Activated CD4-positive, alpha-beta T cell treated with anti-CD3 and anti-CD28 coated beads for 48 hours (primary cell): ENCODE measurements around the gene SLC13A3.

Experiments used
- DNase-seq: peaks from one replicate; pipeline ENCODE4 v3.0.0-alpha.2; 2020

The SLC13A3 gene

DNA sequence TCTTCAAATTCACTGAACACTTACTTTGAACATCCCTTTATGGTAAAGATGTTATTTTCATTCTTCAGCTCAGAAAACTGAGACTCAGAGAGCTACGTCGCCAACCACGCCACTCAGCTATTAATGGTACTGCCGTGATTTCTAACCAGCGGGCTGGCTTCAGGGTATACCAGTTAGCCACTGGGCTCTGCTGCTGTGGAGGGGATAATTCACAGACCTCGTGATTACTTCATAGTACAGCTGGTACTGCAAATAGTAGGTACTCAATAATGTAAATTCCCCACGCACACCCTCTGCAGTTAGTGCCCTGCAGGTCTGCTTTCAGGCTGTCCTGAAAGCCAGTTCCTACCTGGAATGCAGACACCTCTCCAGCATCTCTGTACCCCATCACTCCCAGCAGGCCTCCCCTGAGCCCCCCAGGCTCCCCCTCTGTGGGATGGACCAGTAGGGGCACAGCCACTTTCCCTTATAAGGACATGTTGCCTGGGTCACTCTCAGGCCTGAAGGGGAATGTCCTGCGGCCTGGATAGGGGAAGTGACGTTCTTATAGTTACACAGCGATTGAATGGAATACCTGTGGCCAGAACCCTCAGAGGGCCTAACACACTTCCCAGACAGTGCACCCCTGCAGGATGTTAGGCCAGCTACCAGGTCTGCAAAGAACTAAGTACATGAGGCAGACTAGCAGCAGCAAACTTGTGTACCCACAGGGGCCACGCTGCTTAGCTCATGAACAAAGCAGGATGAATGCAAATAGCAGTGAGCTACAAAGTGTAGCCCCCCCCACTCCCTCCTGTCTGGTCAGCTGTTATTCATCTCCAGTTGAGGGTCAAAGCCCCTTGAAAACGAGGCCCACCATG lies 99.5 kb downstream of the SLC13A3 start:
- DNase-seq = no peak

DNA sequence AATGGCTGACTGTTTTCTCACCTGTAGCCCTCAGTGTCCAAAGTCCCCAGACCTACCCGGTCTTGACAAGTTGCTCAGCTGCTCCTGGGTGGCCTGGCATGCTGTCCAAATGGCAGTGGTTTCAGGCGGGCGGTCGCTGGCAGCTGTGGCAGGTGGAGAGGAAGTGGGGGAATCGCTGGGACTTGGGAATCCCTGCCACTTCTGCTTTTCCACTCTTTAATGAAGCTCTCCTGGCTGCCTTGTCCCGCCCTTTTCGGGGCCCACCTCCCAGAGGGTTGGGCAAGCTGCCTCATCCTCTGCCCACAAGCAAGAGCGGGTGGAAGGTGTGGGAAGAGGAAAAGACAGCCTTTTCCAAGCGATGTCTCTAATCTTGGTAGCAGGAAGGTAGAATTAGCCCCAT lies 100.8 kb downstream of the SLC13A3 start, which contains the start of gene OCSTAMP:
Gene OCSTAMP (minus strand): TSS at position 194 of the 400 bp plus-strand sequence. CDS start 94 bp downstream, at position 100.
- no peak for DNase-seq

DNA sequence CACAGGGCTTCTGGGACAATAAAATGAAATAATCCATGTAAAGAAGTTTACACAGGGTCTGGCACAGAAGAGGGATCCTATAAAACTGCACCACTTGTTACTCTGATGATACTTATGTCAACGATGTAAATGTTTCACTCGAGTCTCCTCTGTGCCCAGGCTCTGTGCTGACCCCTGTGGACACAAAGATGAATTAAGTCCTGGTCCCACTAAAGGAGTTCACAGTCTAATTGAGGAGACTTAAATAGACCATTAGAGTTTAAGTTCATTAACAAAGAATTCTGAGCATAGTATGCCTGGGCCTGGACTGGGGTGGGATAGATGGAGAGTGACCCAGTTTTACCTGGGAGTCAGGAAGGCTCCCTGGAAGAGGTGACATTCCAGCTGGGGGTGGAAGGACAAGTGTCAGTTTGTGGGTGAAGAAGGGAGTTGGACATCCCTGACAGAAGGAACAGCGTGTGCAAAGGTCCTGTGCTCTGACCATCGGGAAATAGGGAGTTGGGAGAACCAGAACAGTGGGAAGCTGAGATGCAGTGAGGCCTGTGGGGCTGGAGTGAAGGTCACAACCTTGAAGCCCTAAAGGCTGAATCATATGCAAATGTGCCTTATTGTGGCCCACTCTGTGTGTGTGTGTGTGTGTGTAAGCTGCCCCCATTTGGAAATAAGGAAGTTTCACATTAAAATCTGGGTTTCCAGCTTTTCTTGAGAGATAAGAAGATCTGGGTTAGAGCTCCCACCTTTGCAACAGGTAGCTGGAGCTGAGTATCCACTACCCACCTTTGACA lies 101.9 kb downstream of the SLC13A3 start:
- DNase-seq = no peak

DNA sequence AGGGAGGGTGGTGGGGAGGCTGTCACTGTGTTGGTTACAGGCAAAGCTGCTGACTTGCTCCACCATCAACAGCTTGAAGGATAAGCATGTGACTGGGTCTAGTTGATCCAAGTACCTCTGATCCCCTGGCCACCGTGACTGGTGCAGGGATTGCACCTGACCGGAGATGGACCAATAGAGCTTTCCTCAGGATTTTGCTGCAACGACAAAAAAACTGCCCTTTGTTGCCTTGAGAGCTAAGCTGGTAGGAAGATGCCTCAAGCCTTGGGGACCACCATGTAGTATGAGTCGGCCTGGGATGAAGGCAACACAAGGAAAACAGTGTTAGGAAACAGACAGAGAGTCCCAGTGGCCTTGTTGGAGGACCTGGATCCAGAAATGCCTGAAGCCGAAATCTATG lies 102.6 kb downstream of the SLC13A3 start:
- DNase-seq = no peak

- DNase-seq = no peak
These were observed 103.3 kb downstream of the SLC13A3 start for GRCh38 chr20:46547995-46548394.

- no peak for DNase-seq
These were observed 104.3 kb downstream of the SLC13A3 start for GRCh38 chr20:46546936-46547335.

- no peak for DNase-seq
These were observed 105.0 kb downstream of the SLC13A3 start for GRCh38 chr20:46546298-46546697.

GRCh38 chr20:46545827-46546138 lies 105.5 kb downstream of the SLC13A3 start:
- no peak for DNase-seq

- peak; percentile 67 for DNase-seq
These were observed 106.0 kb downstream of the SLC13A3 start for GRCh38 chr20:46545077-46545826.

DNA sequence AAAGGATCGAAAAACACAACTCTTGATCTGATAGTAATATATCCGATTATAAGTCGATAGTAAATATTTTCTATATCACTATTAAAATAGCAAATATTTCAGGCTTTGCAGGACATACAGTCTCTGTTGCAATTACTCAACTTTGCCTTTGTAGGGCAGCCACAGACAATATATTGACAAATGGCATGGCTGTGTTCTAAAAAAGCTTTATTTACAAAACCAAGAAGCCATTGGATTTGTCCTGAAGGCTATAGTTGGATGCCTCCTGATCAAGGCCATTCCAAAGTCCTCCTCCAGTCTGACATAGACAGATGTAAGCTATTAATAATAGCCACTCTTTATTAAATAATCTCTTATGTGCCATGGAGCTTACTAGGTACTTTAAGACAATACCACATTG lies 106.7 kb downstream of the SLC13A3 start:
- no peak for DNase-seq

GRCh38 chr20:46543959-46544358 lies 107.3 kb downstream of the SLC13A3 start:
- DNase-seq = no peak

DNA sequence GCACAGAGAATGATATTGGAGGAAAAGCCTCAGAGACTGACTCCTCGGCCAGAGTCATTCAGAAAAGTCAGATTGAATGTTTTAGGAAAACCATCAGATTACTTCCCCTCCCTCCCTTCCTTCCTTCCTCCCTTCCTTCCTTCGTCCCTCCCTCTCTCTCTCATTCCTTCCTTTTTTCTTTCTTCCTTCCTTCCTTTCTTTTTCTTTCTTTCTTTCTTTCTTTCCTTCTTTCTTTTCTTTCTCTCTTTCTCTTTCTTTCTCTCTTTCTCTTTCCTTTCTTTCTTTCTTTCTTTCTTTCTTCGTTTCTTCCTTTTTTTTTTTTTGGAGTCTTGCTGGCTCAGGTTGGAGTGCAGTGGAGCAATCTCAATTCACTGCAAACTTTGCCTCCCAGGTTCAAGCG lies 108.2 kb downstream of the SLC13A3 start:
- DNase-seq = no peak

GRCh38 chr20:46541229-46541935 lies 109.9 kb downstream of the SLC13A3 start:
- DNase-seq = no peak

- no peak for DNase-seq
These were observed 112.1 kb downstream of the SLC13A3 start for GRCh38 chr20:46539113-46539512.

GRCh38 chr20:46530640-46531039 lies 120.6 kb downstream of the SLC13A3 start:
- no peak for DNase-seq

GRCh38 chr20:46523696-46524328 lies 127.4 kb downstream of the SLC13A3 start:
- peak; percentile 14 for DNase-seq

DNA sequence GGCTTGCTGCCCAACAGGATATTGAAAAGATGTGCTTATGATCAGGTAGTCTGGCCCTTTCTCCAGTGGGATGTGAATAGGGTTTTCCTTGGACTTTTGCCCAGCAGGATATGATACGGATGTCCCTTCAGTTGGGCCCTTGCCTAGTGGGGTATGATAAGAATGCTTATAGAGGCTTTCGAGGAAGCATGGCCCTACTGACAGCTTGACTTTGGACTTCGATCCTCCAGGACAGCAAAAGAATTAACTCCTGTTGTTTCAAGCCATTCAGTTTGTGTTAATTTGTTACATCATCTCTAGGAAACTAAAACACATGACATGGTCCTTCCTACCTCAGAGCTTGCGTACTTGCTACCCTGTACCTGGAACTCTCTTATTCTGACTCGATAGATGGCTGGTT lies 128.2 kb downstream of the SLC13A3 start:
- no peak for DNase-seq

- peak; percentile 67 for DNase-seq
These were observed 130.2 kb downstream of the SLC13A3 start for GRCh38 chr20:46520976-46521579.

DNA sequence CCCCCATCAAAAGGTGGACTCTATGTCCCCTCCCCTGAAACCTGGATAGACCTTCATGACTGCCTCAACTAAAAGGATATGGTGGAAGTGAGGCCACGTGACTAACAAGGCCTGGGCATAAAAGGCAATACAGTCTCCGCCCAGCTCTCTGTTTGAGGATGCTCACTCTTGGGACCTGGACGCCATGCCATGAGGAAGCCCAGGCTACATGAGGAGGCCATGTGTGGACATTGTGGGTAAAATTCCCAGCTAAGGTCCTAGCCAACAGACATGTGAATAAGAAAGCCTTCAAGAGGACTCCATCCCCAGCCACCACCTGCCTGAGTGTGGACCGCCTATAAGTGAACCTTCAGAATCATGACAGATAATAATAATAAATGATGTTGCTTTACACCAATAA lies 130.7 kb downstream of the SLC13A3 start:
- no peak for DNase-seq

DNA sequence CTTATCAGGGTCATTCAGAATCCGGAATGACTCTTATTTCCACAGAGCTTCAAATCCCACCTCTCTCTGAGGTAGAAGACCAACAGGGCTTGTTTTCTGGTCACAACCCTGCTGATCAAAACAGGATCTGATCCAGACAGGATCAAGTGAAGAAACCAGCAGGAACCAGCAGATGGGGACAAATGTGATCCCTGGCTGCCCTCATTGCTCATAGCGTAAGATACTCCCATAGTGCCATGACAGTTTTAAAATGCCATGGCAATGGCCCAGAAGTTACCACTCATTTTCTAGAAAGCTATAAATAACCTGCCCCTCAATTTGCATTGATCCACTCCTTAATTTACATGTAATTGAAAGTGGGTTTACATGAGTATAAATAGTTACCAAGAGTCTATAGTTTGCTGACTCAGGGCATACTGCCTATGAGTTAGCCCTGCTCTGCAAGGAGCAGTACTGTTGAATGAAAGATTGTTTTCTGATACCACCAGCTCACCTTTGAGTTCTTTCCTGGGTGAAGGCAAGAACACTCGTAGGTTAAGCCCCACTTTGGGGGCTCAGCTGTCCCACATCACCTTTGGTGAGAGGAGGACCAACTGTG lies 131.7 kb downstream of the SLC13A3 start:
- no peak for DNase-seq
